NCI-H446 treated with DMSO at 0.1 percent for 48 hours (cell line): ENCODE data around the gene CMTM7.
"Not testable (repeated sequence)": the region's sequence is repeated elsewhere in the genome, so short reads cannot be mapped to it uniquely, and the experiment has no call there.

ENCODE experiments used
- DNase-seq: peaks from one replicate; lab custom pipeline; 2025; lab: John Stamatoyannopoulos, UW

Gene CMTM7

DNA sequence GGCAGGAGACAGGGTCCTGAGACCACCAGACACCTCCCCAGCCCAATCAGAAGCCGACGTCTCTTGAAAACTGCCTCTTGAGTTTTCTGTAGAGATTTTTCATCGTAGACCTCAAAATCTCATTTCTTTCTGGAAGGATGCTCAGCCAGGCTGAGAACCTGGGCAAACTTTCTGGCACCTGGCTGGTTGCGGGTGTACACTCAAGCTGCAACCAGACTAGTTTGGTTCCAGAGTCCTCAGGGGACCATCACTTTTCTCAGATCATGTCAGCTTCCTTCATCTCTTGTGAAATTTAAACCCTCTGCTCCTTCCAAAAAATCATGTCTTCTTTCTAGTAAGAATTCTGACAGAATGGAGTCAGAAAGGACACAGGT, 45.1 kb downstream of the CMTM7 start:
- no peak for DNase-seq

DNA sequence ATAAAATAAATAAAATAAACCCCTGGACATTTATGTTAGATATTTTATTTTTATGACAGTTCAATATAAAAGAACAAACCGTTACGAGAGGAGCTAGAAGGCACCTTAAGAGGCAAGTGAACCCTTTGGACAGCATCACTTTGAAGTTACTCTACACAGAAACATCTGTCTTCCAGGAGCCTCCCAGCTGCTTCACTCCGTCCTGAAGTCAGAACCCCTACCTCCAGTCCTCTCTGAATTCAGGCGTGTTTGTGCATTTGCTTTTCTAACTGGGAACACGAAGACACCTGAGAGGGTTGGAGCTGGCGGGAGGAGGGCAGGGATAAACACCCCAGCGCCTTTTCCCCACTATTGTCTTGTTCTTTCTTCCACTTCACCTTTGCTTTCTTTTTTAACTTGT, 46.2 kb downstream of the CMTM7 start:
- DNase-seq, result no peak

DNA sequence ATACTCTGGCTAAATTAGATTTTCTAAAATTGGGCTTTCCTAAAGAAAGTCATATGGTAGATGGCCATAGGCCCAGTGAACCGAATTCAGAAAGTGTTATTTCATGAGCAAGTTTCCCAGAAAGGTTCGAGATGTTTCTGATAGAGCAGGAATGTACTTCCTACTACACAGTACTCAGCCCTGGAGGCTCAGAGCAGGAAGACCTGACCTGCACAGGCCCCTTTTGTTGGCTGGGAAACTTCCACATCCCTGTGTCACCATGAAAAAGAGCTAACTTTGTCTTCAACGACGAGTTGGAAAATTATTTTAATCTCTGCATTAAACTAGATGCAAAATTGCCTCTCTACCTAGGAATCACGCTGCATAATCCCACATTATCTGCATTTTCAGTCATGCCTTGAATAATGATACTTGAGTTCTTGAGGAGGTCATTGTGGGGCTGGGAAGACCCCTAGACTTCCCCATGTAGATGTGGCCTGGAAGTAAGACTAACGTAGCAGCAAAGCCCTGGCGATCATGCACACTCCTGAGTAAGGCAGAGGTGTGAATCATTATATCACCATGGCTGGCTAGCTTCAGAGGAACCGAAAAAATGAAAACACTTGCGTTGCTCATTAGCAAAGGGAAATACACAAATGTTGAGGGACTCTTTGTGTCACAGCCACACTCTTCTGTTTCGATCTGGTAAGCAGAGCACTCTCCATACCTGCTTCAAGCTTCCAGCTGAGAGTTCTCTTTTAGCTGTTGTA, 47.1 kb downstream of the CMTM7 start:
- no peak for DNase-seq

DNA sequence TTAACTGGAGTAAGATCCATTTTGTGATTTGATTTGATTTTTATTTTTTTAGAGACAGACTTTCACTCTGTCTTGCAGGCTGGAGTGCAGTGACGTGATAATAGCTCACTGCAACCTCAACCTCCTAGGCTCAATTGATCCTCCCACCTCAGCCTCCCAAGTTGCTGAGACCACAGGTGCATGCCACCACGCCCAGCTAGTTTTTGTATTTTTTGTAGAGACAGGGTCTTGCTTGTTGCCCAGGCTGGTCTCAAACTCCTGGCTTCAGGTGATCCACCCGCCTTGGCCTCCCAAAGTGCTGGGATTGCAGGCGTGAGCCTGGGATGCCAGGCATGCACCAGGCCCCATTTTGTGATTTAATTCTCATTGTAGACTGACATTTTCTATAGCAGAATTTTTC, 47.8 kb downstream of the CMTM7 start:
- not testable (repeated sequence) for DNase-seq

DNA sequence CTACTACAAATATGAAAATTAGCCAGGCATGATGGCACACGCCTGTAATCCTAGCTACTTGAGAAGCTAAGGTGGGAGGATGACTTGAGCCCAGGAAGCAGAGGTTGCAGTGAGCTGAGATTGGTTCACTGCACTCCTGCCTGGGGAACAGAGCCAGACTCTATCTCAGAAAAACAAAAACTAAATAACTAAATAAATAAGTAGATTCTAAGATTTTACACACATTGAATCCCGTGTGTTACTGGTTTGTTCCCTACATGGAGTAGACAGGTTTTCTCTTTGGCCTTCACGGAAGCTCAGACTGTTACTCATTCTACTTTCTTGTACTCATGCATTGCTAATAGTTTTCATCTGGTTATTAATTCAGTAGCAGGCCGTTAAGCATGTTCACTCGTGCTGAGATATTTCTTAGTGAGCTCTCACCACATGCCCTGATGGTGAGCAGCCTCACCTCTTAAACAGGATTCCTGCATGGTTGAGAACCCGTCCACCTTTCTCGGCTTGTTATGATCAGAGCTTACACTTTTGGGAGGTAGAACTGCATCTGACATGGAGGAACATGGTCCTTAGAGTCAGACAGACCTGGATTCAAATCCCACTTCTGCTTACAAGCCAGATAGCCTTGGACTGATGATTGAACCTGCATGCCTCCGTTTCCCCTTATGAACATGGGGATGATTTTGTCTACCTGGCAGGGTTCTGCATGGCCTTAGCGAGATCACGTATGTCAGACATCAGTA, 49.1 kb downstream of the CMTM7 start:
- no peak for DNase-seq

DNA sequence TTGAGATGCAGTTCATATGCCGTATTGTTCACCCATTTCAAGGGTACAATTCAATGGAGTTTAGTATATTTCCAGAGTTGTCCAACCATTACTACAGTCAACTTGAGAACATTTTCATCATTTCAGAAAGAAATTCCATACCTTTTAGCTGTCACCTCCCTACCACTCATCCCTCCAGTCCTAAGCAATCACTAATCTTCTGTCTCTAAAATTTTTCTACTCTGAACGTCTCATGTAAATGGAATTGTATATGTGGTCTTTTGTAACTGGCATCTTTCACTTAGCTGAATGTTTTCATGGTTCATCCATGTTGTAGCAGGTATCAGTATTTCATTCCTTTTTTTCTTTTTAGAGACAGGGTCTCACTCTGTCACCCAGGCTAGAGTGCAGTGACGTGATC, 51.1 kb downstream of the CMTM7 start:
- DNase-seq, result no peak

DNA sequence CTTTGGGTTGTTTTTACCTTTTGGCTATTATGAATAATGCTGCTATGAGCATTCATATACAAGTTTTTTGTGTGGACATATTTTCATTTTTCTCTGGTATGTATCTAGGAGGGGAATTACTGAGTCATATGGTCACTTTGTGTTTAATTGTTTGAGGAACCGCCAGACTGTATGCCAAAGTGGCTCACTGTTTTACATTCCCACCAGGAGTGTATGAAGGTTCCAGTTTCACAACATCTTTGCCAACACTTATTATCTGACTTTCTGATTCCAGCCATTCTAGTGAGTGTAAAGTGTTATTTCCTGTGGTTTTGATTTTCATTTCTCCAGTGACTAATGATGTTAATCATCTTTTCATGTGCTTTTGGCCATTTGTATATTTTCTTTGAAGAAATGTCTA, 51.8 kb downstream of the CMTM7 start:
- peak; percentile 22 for DNase-seq

DNA sequence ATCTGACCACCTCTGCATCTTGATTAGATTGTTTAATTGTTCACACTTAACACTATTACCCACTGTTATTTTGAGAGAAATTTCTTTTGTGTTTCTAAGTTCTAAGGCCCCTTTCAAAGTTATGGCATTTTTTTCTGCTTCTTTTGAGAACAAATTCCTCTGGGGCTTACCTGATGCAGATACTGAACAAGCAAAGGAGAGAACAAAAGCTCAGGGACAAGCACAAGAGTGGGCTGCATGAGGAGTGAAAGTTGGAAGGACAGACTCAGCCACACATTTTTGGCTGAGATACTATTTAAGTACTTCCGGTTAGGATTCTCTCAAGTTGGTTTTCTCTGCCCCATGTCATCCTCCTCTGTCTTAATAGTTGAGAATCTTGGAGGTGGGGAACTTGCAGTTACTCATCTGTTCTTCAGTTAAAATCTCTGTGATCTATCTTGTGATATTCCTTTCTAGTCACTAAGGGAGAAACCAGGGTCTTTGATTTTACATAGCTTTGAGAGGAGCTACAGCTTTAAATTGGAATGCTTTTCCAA, 56.3 kb downstream of the CMTM7 start:
- DNase-seq, result no peak

DNA sequence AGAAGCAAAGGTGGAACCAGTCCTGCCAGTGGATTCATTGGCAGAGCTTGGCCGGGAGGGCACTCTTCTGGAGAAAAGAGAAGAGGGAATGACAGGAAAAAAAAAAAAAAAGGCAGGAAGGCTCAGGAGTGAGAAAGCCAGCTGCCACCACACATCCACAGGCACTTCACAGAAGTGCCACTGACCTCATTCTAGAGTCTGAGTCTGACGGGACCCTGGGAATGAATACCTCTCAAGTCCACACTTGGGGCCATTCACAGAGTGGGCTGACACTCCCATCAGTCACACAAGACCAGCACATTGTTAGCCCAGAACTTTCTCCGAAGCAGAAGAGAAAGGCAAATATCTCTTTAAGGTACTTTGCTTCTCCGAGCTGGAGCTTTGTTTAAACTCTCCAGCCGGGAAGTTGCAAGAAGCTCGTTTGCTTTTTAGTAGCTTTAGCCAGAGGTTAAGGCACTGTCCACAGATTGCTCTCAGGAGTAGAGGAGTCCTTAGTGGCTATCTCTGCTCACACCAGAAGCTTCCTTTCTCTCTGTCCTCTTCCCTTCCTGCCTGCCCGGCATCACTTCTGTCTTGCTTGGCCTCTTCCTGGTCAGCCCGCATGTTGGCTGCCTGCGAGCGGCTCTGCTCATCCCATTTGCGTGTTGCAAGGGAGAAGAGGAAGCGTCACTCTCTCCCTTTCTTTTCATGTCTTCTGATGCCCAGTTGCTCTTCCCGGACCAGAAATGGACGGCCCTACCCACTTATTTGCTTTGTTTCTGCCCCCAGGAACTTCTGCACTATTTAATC, 57.2 kb downstream of the CMTM7 start:
- DNase-seq, result no peak

DNA sequence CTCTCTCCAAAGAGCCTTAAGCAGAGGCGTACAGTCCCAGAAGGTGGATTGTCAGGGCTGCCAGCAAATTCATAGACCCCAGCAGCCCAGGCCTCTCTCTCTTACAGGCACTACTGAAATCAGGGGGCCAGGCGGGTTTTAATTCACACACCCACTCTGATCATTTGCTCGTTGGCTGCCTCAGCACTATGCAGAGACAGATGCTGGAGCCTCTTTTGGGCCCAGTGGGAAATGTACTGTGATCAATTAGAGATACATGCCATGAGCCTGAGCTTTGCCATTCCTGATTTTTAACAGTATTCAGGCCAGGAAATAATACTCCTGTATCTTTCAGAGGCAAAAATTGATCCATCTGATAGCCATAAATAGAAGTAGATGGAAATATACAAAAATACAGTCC, 58.0 kb downstream of the CMTM7 start:
- no peak for DNase-seq

DNA sequence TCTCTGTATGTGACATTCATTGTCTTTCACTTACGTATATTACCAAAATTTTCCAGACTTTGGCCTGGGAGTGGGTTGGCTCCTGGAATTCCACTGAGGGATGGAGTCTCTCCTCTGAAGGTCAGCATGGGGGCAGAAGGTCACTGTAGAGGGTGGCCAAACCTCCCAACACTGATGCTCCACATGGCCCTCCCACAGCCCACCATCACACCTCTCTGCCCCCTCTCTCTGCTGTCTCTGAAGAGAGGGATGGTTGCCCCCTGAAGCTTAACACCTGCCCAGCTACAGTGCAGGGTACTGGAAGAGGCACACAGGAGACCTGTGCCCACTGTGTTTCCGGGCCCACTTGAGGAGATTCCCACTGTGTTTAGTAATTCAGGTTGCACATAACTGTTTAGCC, 58.8 kb downstream of the CMTM7 start:
- no peak for DNase-seq

DNA sequence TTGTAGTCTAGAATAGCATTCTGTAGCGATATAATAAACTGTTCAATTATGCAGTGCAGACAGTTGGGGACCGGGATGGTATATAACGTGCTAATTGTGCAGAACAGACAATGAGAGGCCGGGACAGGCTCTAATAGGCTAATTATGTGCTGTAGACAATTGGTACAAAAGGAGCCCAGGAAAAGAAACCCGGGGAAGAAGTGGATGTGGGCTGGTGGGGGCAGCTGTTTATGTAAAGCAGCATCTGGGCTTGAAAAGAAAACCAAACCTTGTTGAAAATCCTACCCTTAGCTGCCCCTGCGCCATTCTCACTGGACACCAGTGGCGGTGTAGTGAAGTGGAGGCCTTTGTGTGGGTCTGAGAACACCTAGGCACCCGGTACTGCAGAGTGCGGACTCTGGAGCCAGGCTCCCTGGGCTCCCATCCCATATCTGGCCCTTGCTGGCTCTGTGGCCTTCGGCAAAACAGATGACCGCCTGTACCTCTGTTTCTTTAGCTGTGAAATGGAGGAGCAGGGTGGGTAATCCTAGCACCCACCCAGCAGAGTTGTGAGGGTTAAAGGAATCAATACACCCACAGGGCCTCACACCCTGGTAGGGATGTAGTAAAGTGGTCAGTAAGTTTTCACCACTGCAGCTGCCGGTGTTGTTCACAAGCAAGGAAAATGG, 59.5 kb downstream of the CMTM7 start:
- DNase-seq, result no peak

DNA sequence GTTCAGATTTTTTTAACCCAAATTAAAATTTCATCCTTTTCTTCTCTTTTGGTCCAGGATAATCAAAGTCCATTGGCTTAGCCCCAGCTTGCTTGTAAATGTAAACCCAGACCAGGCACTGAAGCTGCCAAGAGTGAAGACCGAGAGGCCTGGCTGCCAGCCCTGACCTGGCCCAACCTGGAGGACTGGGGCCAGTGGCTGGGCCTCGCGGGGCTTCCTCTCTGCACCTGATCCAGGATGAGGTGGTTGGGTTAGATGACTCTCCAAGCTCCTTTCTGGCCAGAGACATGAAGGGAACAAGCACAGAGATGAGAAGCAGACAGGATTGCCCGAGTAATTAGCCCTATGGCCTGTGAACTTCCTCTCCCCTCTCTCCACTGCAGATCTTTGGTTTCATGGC, 60.4 kb downstream of the CMTM7 start:
- DNase-seq, result no peak

DNA sequence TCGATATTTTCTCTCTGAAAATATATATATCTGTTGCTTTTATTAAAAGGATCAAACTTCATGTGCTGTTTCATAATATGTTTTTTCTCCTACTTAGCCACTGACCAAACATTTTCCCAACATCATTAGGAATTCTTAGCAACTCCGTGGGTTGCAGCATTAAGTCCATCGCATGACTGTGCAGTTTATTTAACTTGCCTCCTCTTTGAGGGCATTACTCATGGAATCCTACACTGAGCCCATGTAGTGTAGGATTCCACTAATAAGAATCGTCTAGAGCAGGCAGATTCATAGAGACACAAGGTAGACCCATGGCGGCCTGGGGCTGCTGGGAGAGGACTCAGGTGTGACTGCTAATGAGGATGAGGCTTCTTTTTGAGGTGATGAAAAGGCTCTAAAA, 61.7 kb downstream of the CMTM7 start:
- DNase-seq, result no peak

DNA sequence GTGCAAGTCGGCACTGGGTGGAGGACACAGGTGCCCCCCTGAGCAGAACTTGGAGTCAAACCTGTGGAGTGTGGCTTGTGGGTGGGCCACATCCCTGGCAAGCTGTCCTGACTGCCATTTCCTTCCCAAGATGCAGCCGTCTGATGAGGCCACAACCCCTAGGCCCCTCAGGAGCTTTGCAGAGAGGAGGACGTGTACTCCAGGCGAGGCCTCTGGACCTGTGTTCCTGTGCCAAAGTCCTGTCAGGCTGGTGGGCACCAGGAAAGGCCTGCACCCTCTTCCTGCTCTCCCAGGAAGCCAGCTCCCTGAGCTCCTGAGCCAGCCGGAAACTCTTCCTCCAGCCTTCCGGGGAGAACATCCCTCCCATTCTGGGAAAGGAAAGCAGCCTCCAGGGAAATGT, 62.5 kb downstream of the CMTM7 start:
- DNase-seq, result no peak

DNA sequence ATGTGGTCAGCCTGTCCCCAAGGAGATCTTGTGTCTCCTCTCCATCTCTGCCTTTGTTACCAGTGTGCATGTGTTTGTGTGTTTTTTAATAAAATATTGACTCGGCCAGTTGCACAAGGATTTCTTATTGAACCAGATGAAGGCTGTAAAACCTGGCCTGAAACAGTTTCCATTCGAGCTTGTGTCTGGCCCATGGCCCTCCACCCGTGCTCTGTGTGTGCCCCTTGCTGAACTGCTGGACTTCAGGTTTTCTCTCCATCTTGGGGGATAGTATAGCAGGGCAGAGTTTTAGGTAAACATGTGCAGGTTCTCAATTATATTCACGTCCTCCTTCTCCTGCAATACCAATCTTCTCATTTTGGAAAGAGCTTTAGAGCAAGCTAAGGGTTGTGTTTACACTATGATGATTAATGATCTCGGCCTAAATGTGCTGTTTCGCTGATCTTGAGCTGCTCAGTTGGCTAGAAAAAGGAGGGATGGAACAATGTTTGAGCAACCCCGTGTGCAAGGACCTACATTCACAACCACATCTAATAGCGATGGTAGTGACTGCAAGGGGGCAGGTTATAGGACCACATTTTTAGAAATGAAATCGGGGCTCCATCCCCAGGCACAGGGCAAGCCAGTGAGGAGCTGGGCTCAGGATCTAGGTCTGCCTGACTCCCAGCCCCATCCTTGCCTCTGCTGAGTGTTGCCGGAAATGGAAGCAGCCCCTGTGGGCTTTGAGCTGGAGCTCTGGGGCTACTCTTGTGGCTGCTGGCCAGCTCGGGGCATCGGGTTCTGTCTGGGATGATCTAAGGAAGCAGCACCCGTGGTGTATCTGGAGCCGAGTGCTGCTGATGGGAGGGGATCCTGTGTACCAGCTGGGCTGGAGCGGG, 63.3 kb downstream of the CMTM7 start:
- no peak for DNase-seq

DNA sequence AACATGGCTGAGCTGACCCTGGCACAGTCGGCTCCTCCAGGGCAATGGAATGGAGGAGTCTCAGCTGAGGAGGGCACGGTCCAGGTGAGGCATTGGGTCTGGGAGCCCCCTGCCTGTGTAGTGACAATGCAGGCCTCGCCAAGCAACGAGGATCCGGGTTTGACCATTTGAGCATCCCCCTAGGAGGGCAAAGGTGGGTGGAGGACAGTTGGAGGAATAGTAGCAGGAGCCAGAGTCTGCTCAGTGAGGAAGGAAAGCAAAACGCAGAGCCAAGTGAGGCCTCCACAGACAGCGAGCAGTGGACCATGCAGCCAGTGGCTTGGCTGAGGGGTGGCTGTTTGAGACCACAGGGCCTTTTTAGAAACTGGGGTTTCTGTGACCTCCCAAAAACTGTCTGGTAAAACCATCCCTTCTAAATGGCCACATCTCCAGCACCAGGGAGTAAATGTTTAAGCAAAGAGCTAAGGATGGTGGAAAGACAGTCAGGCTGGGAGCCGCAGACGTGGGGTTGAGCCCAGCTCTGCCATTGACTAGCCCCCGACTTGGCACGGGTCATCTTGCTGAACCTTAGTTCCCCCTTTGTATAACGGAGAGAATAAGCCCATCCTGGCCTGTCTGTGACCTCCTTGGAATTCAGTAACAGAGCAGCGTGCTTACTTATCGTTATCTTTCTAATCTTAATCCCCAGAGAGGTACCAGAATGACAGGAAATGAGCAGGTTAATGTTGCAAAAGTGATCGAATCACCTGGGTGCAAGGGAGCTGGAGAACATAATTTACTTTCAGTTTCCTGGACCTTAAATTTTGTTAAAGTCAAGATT, 64.2 kb downstream of the CMTM7 start:
- no peak for DNase-seq

DNA sequence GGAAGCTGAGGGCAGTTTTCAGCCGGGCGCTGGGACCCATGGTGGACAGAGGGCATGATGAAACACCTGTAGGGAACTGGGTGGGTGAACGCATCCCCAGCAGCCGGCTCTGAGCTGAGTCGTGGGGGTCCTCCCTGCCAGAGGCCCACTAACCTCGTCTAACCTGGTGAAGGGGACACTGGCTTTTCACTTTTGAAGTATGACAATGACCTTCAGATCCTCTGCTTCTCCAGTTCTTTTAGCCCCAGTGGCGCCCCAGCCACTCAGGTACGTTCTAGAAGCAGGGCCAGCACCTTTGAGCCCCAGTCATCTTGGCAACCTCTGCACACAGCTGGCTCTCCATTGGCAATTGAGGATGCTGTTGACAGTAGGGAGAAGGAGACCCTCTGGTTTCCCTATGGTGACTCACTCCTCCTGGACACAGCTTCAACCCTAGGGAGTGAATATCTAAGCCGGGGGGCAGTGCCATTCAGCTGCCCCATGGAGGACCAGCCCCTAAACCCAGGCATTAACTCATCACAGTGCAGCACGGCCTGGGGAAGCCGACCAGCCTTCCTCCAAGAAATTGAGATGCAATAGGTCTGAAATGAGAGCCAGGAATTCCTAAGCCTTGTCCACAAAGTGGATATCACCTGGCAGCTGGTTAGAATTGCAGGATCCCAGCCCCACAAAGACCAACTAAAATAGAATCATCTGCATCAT, 64.9 kb downstream of the CMTM7 start:
- no peak for DNase-seq

DNA sequence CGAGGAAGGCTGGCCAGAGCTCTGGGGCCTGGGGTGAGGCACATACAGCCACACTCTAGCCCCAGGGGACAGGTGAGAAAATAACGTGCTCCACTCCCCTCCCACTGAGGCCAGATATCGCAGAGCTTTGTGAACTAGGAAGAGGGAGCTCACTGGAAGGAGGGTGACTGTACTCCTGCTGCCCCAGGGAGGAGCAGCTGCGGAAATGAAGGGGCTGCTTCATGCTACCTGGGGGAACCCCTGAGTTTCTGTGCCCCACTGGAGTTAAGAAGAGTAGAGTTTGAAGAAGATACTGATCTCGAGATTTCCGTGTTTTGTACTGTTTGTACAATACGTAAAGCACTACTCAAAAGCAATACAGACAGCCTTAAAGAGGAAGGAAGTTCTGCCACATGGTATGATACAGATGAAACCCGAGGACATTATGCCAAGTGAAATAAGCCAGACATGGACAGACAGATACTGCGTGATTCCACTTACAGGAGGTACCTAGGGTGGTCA, 66.4 kb downstream of the CMTM7 start:
- no peak for DNase-seq
